Amniotic epithelial cell (primary cell): ENCODE data around the gene DLG1.

Experiments
- DNase-seq: peaks from one replicate; pipeline ENCODE4 v3.0.0-alpha.2; 2010; ENCODE audit warnings: low read depth

DLG1 gene

DNA sequence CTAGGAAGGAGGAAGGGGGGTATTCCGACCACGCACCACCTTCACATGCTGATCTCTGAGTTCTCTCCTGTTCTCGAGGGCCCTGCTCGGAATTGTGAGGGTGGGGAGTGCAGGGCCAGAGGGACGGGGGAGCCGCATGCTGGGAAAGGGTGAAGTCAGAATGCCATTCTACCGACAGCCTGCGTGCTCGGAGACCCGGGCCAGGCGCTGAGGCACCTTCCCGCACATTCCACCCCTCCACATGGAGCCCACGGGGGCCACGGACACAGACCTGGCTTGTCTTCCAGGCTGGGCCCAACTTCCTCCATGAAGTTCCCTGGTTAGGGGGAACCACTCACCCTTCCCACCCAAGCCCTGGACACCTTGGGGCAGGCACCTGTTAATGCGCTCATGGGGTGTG is 301.1 kb downstream of the DLG1 start:
- no peak for DNase-seq

DNA sequence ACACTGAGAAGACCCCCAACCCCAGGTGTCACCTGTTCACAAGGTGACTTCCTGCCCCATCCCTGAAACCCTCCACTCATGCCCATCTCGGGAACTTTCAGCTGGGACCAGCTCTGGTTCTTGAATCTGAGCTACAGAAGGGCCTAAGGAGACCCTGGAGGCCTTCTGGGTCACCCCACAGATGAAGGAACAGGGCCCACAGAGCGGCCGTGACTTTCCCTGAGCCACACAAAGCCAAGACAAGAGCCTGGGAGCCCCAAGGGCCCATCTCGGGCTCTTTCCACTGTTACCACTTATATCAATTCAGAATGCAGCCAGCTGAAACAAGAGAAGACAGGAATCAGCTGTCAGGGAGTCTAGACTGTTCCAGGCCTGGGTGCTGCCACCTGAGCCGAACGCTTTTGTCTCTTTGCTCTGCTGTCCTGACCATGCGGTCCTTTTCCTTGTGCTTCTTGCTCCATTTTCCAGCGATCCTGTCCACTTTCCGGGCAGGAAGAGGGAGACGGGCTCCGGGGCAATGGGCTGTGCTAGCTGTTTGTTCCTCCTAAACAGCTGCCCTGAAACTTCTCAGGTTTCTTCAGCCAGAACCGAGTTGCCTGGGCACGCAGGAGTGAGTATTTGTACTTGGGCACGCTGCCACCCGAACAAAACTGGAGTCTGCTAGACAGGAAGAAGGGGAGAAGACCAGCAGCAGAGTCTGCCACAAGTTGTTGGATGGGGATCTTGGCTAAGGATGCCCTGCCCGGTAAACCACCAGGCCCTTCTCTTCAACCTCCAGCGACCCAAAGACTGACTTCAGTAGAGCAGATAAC is 301.8 kb downstream of the DLG1 start:
- DNase-seq, result no peak

DNA sequence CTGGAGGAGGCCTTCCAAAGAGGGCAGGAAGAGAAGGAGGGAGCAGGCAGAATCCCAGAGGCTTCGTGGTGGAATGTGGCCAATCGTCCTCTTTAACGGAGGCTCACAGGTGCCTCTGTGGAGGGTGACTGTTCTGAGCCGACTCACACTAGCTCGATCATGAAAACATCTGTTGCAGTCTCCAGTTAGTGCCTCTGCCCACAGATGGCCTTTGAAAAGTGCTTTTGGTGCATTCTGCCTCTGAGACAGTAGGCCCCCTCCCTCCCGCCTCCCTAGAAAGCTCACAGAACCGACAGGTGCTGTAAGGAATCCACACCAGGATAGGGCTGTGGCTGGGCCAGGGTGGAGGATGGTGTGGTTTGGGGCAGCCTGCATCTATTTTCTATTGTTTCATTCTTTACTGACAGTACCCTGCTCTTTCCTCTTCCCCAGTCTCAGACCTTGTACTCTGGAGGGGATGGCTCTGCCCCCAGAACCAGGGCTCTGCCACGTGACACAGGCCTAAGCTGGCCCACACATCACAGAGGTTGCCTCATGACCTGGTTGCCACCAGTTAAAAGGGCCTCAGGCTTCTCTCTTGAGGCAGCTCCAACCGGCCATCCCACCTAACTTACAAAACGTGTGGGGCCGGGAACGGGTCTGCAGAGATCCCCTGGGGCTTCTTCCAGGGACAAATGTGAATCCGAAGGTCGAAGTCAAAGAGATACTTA is 302.6 kb downstream of the DLG1 start:
- no peak for DNase-seq

DNA sequence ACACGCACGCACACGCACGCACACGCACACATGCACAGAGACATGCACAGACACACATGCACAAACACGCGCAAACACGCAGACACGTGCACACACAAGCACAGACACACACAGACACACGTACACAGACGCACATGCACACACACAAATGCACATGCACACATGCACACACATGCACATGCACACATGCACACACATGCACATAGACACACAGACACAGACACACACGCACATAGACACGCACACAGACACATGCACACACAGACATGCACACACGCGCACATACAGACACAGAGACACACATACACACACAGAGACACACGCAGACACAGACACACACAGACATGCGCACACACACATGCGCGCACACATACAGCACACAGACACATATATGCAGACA is 303.4 kb downstream of the DLG1 start:
- DNase-seq, result no peak

DNA sequence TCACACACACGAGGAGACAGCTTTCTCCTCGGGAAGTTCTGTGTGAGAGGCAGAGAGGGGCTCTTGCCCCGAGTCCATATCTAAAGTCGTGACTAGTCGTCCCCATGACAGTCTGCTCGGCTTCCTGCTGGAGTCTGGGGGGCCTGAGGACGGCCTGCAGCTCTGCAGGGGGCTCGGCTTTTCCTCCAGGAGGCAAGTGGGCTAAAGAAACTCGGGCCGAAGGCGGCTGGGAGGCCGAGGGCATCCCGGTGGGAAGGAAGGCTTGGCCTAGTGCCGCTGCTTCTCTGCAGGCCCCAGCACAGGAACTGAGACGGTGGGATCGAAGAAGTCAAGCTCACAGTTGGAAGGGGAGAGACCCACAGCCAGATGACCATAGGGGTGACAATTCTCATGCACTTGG is 304.4 kb downstream of the DLG1 start:
- DNase-seq, result no peak
